ENCODE results near the gene CYP19A1.

CYP19A1 gene

DNA sequence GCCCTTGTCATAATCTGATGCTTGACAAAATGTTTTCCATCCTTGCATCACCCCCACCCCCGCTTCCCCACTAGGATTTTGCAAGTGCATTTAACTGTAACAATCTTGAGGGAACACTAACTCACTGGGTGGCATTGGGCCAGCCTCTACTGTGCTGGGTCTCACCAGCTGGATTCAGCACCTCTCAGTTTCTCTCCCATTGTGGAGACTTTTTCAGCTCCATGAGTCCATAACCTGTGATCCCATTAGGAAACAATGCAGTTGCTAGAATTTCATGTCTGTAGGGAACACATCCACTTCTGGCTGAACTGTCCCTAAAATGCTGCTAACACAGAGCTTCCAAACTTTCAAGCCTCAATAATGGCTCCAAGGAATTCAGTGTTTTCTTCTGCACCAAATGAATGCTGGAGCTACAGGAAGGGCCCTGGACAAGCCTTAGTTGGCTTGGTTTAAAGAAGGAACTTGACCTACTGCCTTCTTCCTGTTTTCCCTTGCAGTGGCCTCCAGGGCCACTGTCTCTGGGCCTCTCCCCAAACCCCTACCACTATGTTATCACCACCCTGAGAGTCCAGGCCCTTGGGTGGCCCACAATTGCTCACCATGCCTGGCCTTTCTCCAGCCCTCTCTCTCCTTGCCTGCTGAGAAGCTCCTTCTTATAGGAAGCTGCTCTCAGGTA, 15.6 kb downstream of the CYP19A1 start:
- DNase-seq, result no peak

DNA sequence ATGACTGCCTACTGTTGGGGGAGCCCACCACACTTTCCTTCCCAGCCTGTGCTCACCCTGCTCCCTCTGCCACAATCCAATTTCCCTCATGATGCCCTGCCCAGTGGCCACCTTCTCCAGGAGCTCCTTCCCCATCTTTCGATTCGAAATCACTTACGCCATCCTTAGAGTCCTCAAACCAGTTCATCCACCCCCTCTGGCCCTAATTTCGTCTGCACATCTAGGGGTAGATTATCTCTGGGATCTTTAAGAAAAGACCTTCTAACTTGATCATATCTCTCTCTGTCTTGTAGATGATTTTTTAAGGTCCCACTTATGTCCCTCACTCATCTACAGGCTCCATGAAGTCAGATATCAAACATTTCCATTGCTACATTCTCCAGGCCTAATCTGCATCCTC, 17.1 kb downstream of the CYP19A1 start:
- no peak for DNase-seq

DNA sequence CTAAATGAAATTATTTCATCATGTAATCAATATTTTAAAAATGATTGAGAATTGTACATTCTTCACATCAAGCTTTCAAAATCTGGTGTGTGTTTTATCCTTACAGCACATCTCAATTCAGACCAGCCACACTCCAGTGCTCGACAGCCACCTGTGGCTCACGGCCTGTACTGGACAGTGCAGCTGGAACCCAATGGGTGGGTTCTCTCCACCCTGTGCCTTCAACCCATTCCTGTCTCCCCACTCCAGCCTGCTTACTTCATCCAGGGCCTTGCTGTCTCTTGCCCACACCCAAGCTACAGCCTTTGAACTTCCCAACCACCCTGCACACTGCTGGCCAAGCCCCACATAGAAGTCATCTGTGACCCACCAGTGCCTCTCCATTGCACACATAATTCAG, 17.6 kb downstream of the CYP19A1 start:
- no peak for DNase-seq

DNA sequence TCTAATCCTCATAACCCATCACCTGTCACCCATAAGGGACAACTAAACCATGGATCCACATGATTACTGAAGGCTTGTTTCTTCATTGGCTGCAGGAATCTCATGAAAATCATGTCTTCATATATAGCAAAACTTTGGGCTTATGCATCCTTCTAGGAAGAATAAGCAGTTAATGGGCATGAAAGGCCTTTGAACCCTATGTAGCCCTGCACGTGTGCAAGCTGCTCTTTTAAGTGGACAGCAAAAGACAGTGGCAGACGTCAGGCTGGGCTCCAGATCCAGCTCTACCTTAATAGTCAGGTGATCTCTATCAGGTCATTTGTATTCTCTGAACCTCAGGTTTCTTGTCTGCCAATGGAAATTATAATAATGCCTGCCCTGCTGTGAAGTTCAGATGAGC, 18.9 kb downstream of the CYP19A1 start:
- DNase-seq, result no peak

DNA sequence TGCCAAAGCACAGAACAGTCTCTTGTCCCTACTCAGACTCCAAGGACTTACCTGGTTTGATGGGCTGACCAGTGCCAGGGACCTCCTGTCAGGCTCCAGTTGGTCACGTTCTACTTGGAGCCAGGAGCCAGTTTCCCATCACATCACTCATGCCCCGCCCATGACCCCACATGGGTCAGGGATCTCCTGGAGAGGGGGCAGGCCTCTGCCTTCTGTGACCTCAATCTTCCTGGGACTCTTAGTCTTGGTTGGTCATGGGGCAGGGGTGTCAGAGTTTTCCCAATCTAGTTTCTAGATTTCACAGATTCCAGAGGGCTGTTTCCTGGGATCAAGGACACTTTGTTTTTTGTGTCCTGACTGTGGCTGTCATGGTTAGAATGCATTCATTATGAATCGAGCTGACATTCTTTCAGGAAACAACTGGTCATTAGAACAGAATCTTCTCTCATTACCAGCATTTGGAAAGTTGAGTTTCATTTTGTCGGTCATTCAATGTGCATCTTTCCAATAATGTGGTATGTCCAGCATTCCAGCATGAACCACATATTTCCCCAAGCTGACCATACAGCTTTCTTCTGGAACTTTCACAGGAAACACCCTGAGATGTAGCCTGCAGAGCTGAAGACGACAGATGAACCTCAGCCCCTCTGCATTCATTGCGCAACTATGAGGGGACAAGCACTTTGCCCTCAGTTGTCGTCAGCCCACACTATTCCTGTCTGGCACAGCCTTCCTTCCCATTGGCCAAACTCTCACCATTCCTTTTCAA, 19.8 kb downstream of the CYP19A1 start:
- DNase-seq, result no peak

DNA sequence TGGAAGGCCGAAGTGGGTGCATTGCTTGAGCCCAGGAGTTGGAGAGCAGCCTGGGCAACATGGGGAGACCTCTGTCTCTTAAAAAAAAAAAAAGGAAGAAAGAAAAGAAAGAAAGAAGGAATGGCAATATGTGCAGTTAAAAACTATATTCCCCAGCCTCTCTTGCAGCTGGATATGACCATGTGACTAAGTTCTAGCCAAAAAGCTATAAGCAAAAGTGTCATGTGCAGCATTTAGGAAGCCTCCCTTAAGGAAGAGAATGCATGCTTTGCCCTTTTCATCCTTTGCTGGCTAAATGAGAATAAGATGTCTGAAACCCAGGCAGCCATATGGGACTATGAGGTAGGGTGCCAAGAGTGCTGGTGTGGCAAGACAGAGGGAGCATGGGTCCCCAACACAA, 21.8 kb downstream of the CYP19A1 start:
- no peak for DNase-seq

DNA sequence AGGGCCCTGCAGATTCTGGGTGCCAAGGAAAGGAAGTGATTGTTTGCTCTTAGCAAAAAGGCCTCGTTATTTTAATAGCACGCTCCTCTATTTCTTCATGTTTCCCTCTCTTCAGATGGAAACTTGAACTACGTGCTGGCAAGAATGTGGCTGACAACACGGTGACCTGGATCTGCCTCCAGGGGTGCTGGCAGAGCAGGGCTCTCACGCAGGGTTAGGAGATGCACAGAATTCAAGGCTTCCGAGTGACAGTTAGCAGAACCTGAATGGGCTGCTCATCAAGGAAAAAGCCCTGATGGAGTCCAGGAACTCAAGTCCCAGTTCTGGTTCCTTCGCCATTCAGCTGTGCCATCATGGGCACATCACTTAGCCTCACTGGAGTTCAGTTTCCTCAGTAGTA, 22.7 kb downstream of the CYP19A1 start:
- no peak for DNase-seq

DNA sequence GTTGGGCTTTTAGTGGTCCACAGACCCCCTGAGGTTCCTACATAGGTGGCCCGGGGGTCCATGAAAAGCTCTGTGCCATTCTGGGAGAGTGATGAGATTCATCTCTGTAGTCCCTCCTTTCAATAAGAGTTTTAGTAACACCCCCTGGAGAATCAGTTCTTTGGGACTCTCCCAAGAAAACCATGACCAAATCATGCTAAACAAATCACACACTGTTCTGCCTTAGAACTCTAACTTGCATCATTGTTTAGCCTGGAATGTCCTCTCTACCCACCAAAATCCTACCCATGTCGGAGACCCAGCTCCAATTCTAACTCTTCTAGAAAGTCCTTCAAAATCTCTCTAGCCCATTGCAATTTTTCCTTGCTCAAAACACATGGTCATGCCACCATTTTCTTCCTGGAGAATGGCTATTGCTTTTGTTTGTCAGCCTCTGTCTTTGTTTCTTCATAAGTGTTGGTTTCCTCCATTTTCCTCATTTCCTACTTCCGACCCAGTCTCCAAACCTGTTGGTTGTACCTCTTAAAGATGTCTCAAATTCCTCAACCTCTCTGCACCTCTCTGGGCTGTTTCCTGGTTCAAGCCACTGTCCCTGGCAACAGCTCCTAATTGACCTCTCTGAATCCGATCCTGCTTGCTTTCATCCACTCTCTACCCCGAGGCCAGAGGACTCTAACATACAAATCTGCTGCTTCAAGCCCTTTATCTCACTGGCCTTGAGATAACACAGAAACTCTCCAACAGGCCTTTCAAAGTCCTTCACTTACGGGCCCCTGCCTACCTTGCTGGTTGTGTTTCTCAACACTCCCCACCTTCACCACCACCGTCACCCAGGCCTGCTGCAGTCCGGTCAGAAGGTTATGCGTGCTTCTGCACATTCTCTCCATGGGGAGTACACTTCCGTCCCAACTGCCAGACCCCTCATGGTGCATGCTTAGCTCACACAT, 23.7 kb downstream of the CYP19A1 start:
- no peak for DNase-seq

DNA sequence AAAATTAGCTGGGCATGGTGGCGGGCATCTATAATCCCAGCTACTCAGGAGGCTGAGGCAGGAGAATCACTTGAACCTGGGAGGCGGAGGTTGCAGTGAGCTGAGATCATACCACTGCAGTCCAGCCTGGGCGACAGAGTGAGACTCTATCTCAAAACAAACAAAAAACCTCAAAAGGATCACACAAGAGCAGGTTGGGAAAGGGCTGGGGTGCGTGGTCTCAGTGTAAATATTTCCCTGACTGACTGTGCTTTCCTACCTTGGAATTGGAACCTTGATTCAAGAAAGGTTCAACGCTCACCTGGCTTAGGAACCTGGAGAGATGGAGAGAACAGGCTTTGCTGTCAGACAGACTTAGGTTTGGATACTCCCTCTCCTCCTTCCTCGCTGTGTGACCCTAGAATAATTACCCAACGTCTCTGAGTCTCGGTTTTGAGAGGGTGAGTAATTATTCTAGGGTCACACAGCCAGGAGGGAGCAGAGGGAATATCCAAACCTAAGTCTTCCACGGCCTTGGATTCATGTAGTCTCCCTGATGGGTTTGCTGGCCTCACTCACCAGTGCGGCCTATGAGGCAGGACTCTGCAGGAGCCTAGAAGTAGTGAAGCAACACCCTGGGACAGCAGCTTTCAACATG, 24.6 kb downstream of the CYP19A1 start:
- no peak for DNase-seq

DNA sequence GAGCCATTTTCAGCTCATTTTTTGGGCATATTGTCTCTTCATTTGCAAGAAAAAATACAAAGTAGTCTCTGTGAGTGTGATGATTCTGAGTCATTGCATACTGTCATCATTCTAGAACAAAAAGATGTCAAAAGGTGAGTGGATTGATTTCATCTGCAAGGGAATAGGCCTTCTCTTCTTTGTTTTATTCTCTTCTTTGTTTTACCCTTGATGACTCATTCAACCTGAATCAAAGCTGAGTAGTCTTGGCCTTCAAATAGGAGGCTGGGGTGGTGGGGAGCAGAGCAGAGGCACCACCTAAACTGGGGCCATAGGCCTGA, 25.4 kb downstream of the CYP19A1 start:
- no peak for DNase-seq

DNA sequence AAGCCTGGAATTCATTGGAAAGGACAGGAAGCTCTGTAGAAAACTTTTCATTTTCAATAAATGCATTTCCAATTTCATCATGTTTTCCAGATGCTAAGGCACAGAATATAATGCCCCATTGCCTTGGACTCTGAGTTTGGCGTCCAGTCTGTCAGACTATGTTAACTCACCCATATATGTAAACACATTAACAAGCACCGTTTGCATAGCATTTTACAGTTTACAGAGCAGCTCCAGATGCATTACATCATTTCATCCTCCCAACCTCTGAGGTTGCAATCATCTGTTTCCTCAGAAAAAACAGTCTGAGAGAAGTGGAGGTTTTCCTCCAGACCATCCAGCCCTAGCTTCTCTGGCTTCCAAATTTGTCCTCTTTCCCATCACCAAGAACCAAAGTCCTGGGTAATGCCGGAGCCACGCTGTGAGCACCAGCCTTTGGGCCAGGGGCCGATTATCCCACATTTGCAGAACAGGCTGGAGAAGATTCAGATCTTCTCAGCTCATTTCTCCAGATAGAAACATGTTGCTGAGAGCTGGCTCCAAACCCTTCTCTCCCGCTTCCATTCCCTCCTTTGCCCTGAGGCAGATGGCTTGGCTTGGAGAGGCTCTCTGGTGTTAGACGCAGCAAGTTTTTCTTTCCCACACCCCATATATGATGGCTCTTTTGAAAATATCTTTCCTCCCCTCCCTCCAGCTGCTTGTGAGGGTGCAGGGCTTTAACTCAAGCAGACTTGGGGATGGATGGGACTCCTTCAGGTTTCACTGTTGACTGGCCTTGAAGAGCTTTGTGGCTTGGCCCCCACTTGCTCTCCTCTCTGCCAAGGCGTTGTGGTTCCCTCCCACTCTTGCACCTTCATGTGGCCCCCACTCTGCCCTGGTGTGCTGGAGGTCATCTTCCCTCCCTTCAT, 26.0 kb downstream of the CYP19A1 start:
- no peak for DNase-seq

DNA sequence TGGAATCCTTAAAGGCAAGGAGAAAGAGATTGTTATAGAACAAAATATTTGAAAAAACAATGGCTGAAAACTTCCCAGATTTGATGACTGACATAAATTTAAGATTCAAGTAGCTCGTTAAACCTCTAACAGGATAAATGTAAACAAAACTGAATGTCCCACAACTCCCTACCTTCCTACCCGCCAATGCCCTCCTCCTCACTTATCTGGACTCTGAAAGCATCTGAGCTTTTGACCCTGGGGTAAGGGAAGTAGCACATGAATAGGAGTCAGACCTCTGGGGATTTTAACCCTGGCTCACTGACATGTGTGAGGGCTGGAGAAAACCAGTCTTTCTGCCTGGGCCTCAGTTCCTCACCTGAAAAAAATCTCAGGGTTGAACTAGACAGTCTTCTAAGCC, 26.9 kb downstream of the CYP19A1 start:
- no peak for DNase-seq

DNA sequence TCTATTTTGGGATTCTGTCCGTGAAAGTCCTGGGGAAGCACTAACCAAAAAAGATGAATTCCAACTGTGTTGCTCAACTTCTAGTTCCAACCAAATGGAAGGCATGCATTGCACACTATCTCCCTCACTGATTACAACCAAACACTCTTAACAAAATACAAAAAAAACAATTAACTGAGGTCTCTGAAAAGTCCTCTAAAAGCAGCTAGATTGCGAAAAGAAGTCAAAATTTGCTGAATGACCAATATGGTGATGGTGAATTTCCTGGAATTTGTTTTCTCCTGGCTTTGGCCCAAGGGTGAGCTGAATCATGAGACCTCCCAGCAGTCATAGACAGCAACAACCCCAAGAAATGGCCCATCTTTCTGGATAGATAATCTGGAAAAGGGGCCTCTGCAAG, 28.3 kb downstream of the CYP19A1 start:
- no peak for DNase-seq

DNA sequence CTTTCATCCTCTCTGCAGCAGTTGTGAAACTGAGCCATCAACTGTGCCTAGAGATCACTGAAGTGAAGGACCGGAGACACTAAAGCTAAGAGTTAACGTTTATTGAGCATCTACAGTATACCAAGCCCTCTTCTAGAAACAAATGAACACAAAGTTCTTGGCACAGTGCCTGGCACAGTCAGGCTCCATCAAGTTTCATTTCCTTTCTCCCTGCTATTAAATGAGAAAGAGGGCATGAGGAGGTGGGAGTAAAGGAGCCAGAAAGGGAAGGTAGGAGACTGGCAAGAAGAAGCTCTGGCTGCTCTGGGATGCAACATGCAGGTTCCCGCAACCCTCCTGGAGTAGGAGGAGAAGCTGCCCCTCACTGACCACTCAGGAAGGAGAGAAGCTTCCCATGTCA, 30.6 kb downstream of the CYP19A1 start:
- DNase-seq, result no peak

DNA sequence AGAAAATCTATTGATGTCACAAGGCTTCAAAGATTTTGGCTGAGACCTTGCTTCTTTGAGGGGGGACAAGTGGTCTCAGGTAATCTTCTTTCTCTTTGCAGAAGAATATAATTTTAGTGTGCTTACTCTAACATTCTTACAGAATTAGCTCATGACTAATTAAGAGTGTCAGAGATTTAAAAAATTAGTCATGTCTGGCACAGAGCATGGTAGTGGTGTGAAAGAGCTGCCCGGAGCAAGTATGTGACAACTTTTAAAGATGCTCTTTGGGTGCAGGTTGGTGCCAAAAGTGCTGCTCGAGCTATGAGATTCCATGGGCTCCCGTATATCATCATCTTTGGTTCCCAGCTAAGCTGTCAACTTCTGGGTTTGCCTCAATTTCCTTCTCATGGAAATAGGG, 31.1 kb downstream of the CYP19A1 start:
- DNase-seq, result no peak

DNA sequence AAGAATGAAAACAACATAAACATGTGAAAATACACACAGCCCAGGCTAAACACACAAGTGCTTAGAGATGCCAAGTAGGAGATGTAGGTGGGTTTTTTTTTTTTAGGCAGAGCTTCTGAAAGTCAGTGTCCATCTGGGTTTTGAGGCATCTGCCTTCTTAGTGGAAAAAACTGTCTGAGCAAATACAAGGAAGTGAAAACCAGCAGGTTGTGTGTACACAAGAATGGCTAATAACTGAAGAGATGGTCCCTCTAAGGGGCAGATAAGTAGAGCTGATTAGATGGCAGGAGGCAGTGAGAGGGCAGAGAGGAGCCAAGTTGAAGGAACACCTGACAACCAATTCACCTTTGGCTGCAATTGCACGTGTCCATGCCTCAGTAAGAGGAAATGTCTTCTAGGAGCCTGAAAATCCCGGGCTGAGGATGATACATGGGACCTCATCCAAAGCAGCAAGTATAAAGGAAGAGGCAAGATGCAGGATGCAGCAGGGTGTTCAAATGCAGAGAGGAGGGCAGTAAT, 34.9 kb downstream of the CYP19A1 start:
- no peak for DNase-seq

DNA sequence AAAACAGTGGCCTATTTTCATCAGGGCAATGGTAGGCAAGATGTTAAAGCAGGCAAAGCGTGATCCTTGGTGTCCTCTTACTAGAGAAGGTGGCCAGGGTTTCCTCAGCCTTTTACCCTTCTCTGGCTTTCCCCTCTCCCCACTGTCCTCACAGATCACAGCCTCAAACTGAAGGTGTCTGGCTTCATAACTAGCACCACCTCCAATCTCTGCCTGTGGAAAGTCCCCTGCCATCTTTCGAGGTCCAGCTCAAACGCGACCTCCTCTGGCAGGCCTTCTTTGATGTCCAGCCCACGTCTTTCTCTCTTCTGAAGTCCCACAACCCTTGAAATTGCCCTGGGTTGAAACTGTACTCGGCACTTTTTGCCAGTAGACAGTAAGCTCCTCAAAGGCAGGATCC, 35.9 kb downstream of the CYP19A1 start:
- DNase-seq, result no peak

DNA sequence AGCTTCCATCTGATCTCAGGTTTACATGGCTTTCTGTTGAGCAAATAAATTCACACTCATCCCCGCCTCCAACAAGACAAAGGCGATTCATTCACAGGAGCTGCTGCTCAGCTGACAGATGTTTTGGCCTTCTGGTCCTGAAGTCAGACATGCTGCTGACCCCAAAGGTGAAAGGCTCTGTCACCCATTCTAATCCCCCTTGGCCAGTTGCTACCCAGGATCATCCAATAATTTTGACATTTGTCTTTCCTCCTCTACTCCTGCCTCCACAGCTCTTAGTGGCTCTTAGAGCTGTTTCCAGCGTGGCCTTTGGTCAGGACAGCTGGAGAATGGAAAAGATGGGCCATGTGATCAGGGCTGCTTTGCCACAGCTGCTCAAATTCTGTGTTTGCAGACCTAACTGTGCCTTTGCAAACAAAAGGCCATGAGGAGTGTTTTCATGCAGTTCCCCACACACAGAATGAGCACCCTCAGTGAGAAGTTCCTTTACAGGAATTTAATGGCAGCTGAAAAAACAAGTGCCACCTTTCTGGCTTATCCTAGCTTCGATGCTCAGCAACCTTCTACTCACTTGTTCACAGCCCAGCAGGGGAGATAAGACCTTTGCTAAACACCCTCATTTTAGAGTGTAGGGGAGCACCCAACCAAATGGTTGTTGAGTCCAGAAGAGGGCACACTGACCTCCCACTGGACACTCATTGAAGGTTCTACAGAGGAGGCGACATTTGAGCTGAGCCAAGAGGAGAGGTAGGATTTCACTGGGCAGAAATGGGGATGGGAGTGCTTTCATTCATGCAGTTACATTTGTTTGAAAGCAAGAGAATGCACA, 39.0 kb downstream of the CYP19A1 start:
- DNase-seq, result no peak

DNA sequence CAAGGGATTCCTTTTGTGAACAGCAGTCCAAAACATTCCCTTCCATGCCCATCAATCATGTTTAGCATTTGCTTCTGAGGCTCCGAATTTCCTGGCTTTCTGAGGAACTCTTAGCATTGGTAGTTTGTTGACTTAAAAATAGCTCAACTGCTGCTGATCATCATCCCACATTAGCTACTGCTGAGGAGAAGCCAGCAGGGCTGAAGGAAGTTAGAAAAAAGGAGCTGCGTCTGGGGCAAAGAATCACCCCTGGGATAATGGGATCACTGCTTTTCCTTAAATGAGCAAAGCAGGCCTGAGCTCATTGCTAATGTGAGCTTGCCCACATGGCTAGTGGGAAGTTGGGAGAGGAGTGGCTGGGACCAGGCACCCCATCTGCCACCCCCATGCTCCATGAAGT, 39.8 kb downstream of the CYP19A1 start:
- DNase-seq, result no peak

DNA sequence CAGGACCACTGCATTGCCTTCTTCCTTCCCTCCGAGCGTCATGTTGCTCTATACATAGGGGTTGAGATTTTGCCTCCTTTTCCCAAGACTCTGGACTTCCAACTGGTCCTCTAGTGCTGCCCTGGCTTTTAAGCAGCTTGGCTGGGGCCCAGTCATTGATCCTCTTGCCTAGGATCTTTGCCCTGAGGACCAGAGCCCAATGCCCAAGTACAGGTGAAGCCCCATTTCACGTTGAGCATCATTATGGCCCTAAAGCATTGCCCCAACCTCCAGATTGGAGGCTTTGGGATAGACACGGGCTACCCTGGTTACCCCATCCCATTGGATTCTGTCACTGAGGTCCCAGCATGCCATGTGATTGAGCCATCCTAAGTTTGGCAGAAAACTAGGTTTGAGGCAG, 47.7 kb downstream of the CYP19A1 start:
- DNase-seq, result no peak

DNA sequence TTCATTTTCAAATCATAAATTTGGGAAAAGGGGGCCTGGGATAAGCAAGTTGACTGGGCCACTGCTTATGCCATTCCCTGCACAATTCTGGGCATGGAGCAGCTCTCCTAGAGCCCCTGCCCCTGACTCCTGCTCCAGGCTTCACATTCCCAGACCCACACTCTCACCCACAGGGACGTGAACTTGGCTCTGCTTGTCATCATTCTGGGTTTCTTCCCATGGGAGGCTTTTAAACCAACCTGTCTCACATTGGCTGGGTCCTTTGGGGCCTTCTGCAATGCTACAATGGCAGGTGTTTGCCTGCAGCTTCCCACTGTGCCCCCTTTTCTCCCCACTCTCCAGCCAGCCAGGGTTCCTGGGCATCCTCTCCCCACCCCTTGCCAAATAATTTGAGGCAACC, 49.1 kb downstream of the CYP19A1 start:
- DNase-seq, result no peak

Data from activated gamma-delta T cell (primary cell).